GM21515 (cell line): ENCODE results near the gene CDK5RAP1.

Source experiments
- ATAC-seq: cut with Tn5 transposase; IDR thresholded peaks from one replicate; pipeline ENCODE4 v1.9.1; 2021; ENCODE audit not compliant: unreplicated experiment

The CDK5RAP1 gene

DNA sequence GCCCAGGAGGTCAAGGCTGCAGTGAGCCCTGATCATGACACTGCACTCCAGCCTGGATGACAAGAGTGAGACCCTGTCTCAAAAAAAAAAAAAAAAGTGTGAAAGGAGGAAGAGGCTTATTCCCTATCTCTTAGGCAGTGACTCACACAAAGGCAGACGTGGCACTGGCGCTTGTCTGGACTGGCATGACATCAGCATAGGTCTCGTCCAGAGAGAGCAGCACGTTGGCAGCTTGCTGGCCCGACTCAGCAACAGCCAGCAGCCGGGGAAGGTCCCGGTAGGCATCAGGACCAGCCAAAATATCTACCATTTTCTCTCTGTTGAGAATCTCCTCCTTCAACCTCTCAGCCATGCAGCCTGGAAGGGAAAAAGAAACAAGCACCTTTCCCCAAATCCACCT lies 14.1 kb downstream of the CDK5RAP1 start:
- no peak for ATAC-seq

DNA sequence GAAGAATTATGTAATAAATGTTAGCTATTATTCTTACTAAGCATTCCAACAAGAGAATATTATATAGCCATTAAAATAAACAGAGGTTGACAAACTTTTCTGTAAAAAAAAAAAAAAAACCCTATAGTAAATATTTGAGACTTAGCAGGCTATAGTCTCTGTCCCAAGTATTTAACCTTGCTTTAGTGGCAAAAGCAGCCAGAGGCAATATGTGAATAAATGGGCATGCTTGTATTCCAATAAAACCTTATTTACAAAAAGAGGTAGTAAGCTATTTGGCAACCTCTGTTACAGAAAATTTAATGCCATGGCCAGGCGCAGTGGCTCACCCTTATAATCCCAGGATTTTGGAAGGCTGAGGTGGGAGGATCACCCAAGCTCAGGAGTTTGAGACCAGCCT lies 14.6 kb downstream of the CDK5RAP1 start:
- no peak for ATAC-seq

DNA sequence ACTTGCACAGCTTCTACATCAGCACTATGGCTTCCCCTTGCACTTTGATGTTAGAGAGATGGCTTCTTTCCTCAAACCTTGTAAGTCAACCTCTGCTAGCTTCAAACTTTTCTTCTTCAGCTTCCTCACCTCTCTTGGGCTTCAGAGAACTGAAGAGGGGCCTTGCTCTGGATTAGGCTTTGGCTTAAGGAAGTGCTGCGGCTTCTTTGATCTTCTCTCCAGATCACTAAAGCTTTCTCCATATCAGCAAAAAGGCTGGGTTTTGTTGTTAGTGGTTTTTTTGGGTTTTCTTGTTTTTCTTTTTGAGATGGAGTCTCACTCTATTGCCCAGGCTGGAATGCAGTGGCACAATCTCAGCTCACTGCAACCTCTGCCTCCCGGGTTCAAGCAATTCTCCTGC lies 24.0 kb downstream of the CDK5RAP1 start:
- ATAC-seq, result no peak

DNA sequence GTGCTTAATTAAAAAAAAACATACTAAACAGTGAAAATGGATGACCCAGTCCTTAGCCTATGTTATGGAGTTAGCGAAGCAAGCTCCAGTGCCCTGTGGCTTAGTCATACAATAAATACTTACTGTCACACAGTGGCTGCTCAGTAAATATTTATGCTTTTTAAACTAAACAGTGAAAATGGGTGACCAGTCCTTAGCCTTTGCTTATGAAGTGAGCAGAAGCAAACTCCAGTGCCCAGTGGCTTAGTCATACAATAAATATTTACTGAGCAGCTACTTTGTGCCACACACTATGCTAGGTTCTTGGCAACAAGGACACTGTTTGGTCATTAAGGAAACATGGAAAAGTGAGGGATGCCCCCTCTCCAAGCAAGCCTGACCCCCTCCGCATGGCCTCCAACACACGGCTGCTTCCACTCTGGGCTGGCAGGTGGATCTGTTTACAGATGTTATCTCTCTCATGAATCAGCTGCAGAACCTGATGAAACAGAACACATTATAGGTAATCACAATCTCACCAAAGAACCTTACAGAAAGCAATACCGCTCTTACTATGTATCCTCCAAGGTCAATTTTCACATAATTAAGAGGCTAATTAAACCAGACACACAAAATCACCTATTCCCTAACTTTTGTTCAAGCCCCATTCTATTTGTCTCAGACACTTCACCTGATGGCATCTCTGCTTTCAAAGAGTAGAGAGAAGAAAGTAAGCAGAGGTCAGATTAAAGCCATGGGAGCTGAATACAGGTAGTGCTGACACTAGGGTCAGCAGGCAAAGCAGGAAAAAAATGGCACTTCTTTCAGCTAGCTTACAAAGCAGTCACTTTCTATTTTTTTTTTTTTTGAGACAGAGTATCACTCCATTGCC lies 27.3 kb downstream of the CDK5RAP1 start:
- no peak for ATAC-seq

DNA sequence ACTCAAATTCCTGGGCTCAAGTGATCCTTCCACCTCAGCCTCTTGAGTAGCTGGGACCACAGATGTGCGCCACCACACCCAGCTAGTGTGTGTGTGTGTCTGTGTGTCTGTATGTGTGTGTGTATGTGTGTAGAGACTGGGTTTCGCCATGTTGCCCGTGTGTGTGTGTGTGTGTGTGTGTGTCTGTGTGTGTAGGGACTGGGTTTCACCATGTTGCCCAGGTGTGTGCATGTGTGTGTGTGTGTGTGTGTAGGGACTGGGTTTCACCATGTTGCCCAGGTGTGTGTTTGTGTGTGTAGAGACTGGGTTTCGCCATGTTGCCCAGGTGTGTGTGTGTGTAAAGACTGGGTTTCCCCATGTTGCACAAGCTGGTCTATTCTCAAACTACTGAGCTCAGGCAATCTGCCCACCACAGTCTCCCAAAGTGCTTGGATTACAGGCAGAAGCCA lies 28.3 kb downstream of the CDK5RAP1 start:
- ATAC-seq, result no peak

DNA sequence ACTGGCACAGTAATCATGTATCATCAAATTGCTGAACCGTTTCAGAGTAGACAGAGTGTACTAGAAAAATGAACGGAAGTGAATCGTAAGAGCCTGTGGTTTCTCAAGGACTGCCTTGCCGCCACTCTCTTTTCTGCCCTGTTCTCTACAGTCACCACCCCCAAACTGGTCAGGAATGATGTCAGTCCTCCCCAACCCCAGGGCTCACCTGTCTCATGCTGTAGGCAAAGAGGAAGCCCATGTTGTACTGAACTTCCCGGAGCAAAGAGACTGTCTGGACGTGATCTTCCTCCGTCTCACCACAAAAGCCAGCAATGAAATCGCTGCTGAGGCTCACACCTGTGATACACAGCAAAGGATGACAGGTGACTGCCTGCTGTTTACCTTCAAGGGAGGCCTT lies 31.0 kb downstream of the CDK5RAP1 start:
- no peak for ATAC-seq

DNA sequence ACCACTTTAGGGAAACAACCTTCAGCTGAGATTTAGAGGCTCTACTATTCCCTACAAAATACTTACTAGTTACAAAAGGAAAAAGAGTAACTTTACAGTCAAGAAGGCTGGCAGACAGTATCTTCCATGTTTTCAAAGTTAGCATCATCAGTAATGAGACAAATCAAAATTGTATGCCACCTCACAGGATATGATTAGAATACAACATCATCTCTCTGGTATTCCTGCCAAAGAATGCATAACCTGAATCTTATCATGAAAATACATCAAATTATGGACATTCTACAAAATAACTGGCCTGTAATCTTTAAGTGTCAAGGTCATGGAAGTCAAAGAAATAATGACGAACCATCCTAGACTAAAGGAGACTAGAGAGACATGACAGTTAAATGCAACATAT lies 38.4 kb downstream of the CDK5RAP1 start:
- no peak for ATAC-seq

DNA sequence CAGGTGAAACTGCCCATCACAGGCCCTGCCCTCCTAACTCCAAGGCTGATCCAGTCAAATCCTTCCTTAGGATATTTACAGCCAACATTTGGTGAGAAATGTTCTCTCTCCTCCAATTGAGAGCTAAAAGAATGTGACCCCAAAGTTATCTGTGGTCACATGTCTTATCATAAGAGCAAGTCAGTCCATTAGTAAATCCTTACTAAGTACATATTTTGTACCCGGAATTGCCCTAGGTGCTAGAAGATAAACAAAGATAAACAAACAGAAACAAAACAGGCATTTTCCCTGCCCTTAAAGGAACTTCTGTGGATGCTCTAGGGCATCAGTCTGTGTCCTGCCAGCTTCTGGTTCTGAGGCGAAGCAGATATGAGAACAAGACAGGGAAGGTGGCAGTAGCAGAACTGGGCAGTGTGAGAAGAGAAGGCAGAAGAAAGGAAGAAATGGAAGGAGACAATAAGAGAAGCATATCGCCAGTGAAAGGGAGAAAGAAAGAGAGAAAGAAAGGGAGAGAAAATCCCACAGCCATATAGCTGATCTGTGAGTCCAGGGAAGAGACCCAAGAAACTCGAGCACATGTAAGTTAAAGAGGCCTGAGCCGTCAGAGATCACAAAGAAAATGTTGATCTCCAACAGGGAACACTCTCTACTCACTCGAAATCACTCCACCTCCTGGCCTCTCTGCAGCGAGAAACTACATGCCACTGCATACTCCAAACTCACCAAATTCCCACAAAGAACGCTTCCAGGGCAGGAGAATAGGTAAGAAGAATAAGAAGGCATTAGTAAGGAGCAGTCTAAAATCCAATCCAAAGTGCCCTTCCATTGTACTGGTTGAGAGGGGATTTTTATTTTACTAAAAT lies 41.7 kb downstream of the CDK5RAP1 start:
- no peak for ATAC-seq

DNA sequence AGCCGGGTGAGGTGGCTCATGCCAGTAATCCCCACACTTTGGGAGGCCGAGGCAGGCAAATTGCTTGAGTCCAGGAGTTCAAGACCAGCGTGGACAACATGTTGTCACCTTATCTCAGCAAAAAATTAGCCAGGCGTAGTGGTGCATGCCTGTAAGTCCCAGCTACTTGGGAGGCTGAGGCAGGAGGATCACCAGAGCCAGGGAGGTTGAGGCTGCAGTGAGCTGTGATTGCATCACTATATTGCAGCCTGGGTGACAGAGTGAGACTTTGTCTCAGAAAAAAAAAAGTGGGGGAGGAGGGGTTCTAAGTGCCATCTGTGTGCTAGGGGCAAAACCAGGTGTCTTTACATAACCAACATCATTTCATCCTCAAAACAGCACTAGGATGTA lies 48.3 kb downstream of the CDK5RAP1 start:
- ATAC-seq, result no peak

DNA sequence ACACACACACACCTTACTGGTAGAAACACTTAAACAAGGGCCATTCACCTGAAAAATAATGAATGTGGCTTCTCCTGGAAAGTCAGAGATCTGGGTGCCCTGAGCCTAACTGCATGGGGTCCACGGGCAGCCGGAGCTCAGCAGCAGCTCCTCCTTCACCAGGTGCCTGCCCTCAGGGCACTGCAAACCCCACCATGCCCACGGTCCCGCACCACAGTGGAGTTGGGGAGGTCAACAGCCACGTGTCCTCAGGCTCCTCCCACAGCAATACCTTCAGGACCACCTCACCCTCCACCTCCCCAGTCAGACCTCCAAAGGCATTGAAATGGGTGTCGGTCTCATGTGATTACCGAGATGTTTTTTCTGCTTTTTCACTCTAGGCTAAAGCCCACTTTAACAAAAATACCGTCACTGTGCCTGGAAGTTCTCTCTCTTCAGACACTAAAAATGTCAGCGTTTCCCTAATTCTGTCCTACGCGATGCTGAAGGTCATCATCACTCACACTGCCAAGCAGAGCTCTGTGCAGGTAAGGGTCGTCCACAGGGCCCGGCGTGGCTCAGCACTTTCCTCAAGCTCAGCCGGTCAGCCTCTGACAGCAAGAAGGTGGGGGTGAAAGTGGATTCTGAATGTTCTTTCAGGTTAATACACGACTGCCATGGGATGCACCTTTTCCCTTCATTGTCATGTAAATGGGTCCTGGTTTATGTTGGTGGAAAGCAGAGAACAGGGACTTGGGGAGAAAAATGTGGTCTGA lies 48.9 kb downstream of the CDK5RAP1 start:
- ATAC-seq, result no peak

DNA sequence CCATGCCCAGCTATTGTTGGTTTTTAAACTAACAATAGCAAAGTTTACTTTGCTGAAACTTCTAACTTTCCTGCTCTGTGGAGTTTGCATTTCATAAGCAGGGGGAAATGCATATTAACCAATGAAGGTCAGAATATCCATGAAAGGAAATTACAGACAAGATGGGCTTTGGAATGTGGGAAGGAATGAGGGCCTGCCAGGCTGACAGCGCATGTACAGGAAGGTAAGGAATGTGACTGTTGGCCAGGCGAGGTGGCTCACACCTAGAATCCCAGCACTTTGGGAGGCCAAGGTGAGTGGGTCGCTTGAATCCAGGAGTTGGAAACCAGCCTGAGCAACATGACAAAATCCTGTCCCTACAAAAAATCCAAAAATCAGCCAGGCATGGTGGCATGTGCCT lies 49.6 kb downstream of the CDK5RAP1 start:
- no peak for ATAC-seq

DNA sequence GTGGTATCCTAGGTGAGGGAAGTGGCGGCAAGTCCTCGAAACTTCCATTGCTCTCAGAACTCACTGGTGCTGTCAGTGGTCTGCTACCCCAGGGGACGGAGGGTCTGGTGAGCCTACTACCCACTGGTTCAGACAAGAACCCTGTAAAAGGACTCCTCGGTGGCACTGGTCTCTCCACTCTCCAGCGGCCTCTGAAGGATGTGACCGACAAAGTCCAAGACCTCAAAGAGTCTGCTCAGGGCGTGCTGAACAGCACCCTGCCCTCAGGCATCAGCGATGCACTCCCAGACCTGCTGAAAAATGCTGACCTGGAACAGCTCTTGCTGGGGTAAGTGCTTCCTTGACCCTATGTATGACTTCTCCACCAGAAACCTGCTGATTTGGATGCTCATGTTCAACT lies 51.8 kb downstream of the CDK5RAP1 start:
- ATAC-seq, result no peak

DNA sequence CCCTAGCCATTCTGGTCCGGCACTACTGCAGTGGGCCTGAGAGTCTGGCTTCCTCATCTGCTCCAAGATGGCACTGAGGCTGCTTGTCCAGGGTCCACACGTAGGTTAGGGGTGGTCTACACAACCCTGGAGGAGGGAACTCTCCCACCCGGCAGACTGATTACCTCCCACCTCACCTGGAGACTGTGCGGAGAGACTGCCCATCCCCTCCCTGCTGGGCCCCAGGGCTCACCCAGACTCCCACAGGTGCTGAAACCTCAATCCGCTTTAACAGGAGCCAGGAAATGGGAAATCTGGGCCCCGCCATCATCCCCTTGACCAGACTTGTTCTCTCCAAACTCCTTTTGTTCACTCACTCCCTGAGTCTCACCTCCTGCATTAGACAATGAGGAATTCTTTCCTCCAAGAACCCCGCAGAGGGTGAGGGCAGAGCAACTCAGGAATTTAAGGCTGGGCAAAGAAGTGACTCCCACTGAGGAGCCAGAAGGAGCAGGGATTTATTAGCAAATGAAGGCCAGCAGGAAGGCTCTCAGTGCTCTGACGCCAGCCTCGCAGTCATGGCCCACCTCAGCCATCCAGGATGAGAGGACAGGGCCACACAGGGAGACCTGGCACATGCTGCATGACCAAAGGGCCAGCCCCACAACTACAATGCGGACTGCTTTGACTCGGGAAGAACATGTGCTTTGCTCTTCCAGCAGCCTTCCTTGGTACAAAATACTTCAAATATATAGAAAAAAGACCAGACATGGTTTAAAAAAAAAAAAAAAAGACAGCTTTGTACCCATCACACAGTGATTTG lies 53.0 kb downstream of the CDK5RAP1 start:
- ATAC-seq, result no peak

DNA sequence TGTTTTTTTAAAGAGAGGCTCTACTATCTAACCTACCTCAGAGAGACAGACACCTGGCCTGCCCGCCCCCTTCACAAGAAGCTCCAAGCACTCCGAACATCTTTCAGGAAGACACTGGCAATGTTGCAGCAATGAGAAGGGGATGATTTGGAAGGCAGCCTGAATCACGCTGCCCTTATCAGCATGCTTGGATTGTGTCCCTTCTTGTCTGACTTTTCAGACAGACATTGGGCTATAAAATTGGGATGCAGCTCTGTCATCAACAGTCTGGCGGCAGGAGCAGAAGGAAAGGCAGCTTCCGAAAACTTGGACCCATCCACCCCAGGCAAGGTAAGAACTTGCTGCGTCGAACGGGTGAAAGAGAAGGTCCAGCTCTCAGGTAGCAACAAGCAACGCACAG lies 56.0 kb downstream of the CDK5RAP1 start:
- no peak for ATAC-seq

DNA sequence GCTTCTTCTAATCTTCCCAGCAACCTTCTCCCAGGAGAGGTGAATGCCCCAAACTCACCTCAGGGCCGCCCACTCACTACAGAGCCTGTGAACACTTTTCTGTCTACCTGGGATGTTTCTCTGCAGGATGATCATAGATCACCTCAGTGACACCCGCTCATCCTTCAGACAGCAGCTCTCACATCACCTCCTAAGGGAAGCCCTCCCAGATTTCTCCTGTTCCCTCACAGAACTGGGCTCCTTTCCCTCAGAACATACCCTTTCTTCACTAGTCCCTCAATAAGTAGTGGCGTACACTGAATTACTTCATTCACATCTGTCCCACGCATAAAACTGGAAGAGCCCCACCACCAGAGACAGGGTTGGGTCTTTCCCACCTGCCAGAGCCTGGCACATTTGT lies 57.8 kb downstream of the CDK5RAP1 start:
- no peak for ATAC-seq

DNA sequence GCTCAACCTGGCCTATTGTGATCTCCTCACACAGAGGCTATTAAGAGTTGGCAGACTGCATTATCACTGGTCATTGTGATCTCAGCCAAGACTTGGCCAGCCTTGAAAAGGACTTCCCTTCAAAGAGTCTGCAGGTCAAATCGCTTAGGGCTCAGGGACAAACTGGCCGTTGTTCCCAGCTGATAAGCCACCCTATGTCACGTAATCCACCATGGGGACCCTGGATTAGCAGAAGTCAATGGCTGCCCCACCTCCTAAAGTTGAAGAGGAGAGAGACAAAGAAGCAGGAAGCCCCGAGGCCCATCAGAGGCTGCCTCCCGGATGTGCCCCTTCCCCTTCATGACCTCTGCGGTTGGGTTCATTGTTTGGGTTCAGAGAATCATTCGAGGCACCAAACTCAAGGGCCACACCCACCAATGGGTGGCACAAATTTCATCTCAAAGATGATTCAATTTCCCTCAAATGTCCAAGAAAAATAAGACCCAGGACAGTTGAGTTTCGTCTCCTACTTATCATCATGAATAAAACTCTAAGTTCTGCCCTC lies 61.7 kb downstream of the CDK5RAP1 start:
- ATAC-seq, result no peak

DNA sequence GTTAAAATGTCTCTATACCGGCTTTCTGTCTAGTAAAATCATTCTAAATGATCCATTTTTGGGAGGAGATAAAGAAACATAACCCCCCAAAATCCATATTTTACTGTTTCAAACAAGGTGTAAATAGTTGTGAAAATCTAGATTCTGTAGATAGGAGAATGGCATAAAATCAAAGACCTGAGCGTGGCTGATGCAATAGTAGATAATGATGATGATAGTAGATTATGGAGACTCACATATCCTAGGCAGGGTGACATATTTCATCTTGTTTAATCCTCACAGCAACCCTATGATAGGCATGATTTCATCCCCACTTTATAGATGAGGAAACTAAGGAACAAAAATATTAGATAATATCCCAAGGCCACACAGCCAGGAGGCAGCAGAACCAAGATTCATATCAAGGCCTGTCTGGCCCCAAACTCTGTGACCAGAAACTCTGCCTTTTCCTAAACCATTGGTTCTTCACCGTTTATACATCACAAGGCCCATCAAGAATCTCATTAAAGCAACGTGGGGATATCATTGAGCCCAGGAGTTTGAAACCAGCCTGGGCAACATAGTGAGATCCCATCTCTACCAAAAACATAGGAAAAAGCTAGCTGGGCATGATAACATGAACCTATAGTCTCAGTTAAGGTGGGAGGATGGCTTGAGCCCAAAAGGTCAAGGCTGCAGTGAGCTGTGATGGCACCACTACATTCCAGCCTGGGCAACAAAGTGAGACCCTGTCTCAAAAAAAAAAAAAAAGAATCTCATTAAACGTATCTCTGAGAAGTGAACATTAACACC lies 62.7 kb downstream of the CDK5RAP1 start:
- no peak for ATAC-seq

DNA sequence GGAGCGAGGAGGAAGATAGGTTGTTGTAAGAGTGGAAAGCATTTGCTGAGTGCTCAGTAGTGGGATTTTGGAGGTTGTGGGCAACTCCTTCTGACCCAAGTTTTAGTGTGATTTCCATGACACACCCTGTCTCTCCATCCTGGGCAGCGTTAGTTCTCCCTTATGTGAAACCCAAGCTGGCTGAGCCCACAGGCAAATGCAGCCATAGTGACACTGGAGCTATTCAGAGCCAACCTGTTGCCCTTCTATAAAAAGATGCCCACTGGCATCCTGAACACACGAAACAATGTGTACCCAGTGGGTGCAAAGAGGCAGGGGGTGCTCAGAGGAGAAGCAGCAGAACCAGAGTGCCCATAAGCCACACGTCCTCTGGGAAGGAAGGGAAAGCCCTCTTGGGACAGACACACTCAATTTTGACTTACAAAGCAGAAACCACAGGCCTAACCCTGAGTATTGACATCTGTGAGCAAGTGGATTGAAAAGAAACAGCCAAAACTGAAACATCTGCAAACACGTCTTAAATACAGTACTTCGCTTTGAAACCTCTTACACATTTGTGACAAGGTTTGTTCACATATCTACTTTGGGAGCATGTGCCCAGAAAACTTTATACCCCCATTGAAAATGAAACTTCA lies 63.7 kb downstream of the CDK5RAP1 start:
- ATAC-seq, result no peak

DNA sequence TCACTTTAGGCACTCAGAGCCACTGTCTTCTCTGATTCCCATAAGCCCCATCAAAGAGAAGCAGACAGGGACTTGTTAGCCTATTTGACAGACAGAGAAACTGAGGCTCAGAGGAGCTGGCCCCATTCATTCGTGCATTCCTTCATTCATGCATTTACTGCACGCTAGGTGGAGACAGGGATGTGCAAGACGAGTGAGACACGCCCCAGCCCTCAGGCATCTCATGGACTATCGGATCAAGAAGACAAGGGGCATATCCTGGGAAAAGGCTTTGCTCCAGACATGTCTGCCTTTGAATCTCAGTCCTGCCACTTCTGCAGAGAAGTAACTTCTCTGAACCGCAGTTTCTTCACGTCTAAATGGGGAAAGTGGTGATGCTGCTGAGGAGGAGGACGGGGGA lies 64.2 kb downstream of the CDK5RAP1 start:
- no peak for ATAC-seq
